ENCODE data around the gene DAPK2.

DNA sequence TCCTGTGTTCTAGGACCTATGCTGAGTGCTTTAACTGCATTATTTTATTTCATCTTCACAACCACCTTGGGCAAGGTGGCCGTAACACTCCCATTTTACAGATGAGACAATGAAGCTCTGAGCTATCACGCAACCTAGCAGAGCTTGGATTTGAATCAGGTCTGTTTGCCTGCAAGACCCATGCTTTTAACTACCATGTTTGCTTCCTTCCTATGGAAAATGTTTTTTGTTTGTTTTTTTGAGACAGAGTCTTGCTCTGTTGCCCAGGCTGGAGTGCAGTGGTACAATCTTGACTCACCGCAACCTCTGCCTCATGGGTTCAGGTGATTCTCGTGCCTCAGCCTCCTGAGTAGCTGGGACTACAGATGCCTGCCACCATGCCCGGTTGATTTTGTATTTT is 187.8 kb downstream of the DAPK2 start:
- TF ChIP-seq FOXM1 (IDR thresholded peaks at IDR 0.05; ENCODE audit: borderline replicate concordance): no peak
- no peak for TF ChIP-seq FOXK2 (IDR thresholded peaks at IDR 0.05)
- no peak for TF ChIP-seq ARNT (IDR thresholded peaks at IDR 0.05)
- no peak for TF ChIP-seq TARDBP (IDR thresholded peaks at IDR 0.05)
- no peak for TF ChIP-seq ZNF384 (IDR thresholded peaks at IDR 0.05)
- no peak for TF ChIP-seq ELF4 (IDR thresholded peaks at IDR 0.05)

Data from HEK293T (cell line).